ENCODE measurements around the gene PURA.
A peak's percentile ranks its signal among the peaks of the same experiment; 100 is the strongest.
"Not testable (repeated sequence)": the region's sequence is repeated elsewhere in the genome, so short reads cannot be mapped to it uniquely, and the experiment has no call there.

PURA gene

DNA sequence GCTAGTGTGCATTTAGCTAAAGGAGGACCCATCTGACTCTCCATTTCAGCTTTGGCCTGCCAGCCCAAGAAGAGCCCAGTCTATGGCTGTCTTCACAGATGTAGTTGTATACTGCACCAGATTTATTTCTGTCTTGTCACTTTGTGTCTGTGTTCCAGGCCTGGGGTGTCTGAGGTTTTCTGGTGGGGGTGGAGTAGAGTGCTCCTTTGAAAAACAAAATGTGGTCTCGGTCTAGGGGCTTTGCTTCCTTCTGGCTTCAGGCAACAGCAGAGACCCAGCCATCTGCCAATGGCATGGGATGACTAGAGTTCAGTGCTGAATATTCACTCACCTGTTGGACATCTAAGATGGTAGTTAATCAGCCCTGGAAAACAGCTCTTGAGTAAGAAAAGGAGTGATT lies 22.7 kb downstream of the PURA start:
- no peak for DNase-seq

- no peak for DNase-seq
Measured at GRCh38 chr5:140140435-140140834, 26.5 kb downstream of the PURA start.

GRCh38 chr5:140141241-140141640 lies 27.3 kb downstream of the PURA start:
- peak; percentile 50 for DNase-seq

DNA sequence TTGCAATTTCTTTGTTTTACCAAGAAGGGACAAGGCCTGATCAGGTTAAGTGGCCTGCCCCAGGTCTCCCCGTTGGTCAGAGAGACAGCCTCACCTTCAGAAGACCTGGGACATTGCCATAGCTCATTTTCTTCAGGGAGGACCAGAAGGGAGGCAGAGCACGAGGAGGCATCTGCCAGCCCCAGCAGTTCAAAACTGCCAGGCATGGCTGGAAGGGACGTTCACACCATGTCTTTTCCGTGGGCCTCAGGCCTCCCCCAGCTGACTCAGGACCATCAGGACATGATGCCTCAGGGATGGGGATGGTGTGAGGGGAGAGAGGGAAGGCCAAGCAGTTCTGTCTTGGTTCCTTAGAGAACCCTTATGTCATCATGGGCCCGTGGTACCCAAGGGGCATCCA lies 28.3 kb downstream of the PURA start:
- DNase-seq = no peak

DNA sequence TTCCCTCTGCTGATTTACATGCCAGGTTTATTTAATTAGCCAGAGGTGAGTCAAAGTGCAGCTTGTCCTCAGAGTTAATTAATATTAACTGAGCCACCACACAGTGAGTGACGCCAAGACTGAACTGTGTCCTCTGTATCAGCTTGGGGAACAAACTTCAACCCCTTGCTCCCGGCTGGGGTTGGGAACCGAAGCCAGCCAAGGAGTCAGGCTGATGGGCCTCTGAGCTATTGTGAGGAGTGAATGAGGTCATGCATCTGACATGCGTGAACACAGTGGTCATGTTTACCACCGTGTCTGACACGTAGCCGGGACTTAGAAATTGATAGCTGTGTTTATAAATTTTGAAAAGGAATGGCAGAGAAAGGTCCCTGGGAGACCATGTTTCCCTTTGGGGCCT lies 28.9 kb downstream of the PURA start:
- no peak for DNase-seq

- DNase-seq = no peak
Measured at GRCh38 chr5:140143521-140144258, 29.8 kb downstream of the PURA start.

GRCh38 chr5:140145256-140145655 lies 31.3 kb downstream of the PURA start:
- DNase-seq = no peak

DNA sequence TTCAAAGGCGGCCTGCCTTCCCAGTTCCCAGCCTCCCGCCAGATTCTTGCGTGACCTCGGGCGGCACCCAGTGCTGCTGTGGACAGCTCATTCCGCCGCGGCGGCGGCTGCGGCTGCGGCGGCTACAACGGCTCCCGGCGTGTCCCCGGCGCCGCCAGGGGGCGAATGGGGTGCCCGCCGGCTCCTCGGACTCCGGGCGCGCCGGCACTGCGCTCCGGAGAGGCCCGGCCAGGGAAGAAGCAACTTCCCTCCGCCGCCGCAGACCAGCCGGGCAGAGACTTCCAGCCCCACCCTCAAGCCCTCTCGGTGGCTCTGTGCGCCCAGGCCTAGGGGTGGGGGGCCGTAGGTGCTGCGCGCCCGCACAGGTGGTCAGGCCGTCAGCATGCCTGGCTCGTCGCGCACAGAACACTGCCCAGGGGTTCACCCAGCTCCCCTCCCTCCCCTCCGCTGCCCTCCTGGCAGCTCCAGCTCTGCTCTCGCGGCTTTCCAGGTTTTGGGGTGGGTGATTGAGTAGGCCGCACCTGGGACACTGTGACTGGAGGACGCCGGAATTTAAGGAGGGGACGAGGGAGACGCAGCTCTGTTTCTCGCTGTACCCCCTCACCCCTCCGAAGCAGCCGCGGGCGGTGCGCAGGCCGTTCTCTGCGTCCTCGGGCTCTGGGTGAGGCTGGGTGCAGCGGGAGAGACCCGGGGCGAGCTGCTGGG lies 32.1 kb downstream of the PURA start:
- peak; percentile 75 for DNase-seq

DNA sequence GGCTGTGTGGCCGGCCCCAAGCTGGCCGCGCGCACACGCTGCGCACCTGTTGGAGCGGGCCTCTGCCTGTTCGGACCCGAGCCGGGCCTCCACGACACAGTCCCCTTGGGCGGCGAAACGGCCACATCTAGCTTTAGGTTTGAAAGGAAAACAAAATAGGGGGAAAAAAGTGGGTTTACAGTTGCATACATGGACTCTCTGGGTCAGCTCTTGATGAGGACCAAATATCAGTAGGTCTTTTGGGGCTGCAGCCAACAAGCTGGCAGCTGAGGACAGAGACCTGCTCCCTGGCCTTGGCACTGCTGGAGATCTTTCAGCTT lies 32.6 kb downstream of the PURA start:
- no peak for DNase-seq

- no peak for DNase-seq
Measured at GRCh38 chr5:140147460-140147859, 33.6 kb downstream of the PURA start.

GRCh38 chr5:140148508-140148907 lies 34.6 kb downstream of the PURA start:
- DNase-seq = peak; percentile 23

GRCh38 chr5:140150201-140150600 lies 36.3 kb downstream of the PURA start:
- no peak for DNase-seq

DNA sequence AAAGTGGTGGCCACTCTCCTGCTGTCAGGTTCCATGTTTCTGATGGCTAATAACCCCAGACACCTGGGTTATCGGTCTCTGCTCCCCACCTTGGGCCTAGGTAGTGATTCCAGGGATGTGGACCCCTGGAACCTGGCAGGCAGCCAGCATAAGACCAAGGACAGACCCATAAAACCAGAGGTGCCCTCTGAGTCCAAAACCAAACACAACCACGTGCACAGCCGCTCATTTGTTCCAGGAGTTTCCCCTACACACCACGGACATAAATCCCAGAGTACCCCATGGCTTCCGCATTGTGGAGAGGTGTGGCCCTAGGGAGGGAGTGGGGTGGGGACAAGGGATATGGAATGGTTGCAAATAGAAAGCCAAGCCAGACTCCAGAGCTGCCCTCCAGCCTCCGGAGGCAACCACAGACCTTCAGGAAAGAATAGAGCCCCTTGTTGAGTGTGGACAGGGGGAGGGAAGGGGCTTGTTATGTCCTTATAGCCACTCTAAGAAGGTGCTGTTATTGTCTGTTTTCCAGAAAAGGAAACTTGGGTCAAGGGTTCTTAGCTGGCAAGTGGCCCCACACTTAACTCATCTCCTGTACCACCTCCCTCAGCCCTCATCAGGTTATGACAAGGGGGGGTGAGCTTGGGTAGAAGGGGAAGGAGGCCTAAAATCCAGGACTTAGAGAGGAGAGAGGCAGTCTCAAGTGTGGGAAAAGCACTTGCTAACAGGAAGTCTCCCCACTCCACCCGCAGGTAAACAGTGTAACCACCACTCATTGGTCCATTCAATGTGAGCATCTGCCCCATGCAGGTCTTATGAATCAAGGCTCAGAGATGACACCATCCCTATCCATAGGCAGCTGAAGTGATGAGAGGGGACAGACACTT lies 37.5 kb downstream of the PURA start:
- DNase-seq = no peak

GRCh38 chr5:140152022-140152999 lies 38.4 kb downstream of the PURA start:
- no peak for DNase-seq

- no peak for DNase-seq
Measured at GRCh38 chr5:140153255-140153654, 39.3 kb downstream of the PURA start.

DNA sequence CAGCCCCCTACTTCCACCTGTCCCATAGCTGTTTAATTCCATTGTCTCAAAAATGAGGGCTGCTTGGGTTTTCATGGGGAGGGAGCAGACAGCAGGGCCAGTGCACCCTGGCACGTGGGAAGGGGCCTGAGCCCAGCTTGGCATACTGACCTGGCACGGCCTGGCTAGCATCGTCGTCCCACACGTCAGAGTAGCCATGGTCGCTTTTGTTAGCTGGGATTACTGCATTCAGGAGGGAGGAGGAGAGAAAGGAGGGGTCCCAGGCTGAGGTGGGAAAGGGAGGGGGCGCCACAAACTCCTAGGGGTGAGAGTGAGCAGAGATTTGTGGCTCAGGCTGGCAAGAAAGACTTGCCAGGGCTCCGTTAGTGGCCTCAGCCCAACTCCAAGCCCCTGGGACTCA lies 40.0 kb downstream of the PURA start:
- no peak for DNase-seq

- DNase-seq = not testable (repeated sequence)
Measured at GRCh38 chr5:140154710-140155381, 40.9 kb downstream of the PURA start.

GRCh38 chr5:140157032-140157781 lies 43.3 kb downstream of the PURA start:
- DNase-seq = peak; percentile 84

DNA sequence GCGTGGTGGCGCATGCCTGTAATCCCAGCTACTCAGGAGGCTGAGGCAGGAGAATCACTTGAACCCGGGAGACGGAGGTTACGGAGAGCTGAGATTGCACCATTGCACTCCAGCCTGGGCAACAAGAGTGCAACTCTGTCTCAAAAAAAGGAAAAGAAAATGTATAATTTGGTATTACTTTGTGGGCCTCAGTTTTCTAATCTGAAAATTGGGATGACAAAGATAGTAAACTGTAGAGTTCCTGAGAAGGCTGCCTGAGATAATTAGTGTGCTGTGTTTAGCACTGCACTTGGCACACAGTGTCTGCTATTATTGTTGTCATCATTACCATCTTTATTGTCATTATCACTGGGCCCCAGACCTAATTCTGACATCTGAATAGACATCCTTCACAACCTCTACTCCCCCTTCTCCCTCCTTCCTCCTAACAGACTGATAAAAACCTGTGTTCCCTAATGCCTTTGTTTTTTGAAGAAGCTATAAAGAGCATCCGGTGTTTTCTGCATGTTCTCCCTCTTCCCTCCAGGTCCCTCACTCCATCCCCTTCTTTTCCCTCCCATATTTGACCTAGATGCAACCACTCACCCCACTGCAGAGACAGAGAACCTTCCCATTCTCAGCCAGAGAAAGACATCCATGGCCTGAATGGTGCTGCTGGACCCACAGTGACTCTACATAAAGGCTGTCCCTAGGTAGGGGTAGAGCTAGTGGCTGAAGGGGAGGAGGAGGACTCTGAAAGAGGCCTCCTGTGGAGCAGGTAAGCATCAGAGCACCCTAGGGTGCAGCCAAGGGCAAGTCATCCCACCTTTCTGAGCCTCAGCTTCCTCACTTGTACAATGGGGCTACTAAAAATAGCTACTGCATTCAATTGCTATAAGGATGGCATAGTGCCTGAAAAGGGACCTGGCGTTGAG lies 45.4 kb downstream of the PURA start:
- no peak for DNase-seq

DNA sequence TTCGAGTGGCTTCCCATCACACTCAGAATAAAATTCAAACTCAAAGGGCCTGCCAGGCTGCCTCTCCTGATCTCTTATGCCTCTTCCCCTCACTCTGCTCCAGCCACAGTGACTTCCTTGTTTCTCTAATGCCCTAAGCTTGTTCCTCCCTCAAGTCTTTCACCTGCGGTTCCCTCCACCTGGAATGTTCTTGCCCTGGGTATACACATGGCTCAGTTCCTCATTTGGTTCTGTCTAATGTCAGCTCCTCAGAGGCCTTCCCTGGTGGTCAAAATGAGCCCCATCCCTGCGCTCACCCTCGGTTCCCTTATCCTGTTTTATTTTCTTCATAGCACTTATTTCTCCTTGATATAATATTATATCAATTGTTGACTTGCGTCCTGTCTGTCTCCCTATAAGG lies 48.4 kb downstream of the PURA start:
- DNase-seq = no peak
